Ovary (tissue), 3 donors: Measurements from ENCODE around the gene DNAJB2.

Experiments
- POLR2A ChIP-seq: fragments of 450-650 bp; IDR thresholded peaks from one replicate; pipeline ENCODE4 v1.6.1; 2017; ENCODE audit warnings: antibody characterized with exemption, mild to moderate bottlenecking, moderate library complexity
- TF ChIP-seq, protein P1 (sequence below), 3 donors: fragments of 450-650 bp in 2 of 3; fragments of 200-600 bp in 1 of 3; IDR thresholded peaks; one replicate each; pipeline versions ENCODE4 v1.5.1 to v1.8.0; 2016 to 2022; ENCODE audit warnings: antibody characterized with exemption in 3 of 3, mild to moderate bottlenecking in 1 of 3
- donor health status: DM: no; HTN: no; CAD: no.

GRCh38 chr2:219250049-219250781 lies 29.0 kb upstream of the DNAJB2 start:
- TF ChIP-seq POLR2A: no peak
- TF ChIP-seq, protein P1, sequence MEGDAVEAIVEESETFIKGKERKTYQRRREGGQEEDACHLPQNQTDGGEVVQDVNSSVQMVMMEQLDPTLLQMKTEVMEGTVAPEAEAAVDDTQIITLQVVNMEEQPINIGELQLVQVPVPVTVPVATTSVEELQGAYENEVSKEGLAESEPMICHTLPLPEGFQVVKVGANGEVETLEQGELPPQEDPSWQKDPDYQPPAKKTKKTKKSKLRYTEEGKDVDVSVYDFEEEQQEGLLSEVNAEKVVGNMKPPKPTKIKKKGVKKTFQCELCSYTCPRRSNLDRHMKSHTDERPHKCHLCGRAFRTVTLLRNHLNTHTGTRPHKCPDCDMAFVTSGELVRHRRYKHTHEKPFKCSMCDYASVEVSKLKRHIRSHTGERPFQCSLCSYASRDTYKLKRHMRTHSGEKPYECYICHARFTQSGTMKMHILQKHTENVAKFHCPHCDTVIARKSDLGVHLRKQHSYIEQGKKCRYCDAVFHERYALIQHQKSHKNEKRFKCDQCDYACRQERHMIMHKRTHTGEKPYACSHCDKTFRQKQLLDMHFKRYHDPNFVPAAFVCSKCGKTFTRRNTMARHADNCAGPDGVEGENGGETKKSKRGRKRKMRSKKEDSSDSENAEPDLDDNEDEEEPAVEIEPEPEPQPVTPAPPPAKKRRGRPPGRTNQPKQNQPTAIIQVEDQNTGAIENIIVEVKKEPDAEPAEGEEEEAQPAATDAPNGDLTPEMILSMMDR (IDR thresholded peaks at IDR 0.05): no peak
